Activated CD4-positive, CD25-positive, alpha-beta regulatory T cell treated with anti-CD3 and anti-CD28 coated beads, Interleukin-2, amount 50 U/mL, for 72 hours (primary cell): ENCODE results near the gene PROC.

Experiments used
- DNase-seq: peaks from one replicate; pipeline ENCODE4 v3.0.0; 2021

Gene PROC

GRCh38 chr2:127414638-127415592, 3.3 kb upstream of the PROC start:
- DNase-seq, result no peak

DNA sequence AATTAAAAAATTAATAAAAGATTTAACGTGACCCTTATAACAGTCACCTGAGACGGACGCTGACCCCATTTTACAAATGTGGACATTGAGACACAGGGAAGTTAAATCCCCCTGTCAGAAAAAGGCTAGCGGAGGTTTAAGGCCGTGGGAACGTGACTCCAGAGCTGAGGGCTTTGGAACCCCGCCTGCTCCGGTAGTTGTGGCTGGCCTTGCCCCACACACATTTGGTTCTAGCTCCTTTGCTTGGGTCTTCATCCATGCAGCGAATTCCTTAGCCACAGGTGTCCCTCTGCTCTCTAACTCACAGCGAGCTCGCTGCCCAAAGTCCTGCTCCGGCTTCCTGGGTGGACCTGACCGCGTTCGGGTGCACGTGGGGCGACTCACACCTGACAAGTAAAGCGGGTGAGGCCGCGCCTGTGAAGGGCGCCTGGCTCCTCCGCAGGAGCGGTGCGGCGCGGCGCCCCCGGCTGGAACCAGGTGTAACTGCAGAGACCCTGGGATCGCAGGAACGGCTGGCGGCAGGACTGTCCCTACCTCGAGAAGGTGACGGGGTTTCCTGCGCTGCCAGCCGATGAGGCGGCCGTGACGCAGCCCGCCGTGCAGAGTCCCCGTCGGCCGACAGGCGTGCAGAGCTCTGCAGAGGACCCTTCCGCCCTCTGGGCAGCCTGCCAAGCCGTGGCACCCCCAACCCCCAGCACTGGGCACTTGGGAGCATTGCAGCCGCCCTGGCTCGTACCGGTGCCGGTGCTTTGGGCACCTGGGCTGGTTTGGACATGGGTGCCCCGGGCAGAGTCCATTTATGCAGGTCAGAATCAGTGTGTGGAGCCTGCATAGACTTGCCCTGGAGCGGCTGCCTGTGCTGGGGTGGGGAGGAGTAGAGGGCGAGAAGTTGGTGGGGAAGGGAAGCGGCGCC, 2.4 kb upstream of the PROC start:
- peak; percentile 79 for DNase-seq

- no peak for DNase-seq
Observed at GRCh38 chr2:127416506-127417001, 1.7 kb upstream of the PROC start.

- no peak for DNase-seq
Observed at GRCh38 chr2:127417406-127417805, 821 bp upstream of the PROC start.

GRCh38 chr2:127419112-127419430, 844 bp downstream of the PROC start:
- DNase-seq, result no peak

DNA sequence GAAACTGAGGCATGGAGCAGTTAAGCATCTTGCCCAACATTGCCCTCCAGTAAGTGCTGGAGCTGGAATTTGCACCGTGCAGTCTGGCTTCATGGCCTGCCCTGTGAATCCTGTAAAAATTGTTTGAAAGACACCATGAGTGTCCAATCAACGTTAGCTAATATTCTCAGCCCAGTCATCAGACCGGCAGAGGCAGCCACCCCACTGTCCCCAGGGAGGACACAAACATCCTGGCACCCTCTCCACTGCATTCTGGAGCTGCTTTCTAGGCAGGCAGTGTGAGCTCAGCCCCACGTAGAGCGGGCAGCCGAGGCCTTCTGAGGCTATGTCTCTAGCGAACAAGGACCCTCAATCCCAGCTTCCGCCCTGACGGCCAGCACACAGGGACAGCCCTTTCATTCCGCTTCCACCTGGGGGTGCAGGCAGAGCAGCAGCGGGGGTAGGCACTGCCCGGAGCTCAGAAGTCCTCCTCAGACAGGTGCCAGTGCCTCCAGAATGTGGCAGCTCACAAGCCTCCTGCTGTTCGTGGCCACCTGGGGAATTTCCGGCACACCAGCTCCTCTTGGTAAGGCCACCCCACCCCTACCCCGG, 1.3 kb downstream of the PROC start:
- DNase-seq, result no peak

DNA sequence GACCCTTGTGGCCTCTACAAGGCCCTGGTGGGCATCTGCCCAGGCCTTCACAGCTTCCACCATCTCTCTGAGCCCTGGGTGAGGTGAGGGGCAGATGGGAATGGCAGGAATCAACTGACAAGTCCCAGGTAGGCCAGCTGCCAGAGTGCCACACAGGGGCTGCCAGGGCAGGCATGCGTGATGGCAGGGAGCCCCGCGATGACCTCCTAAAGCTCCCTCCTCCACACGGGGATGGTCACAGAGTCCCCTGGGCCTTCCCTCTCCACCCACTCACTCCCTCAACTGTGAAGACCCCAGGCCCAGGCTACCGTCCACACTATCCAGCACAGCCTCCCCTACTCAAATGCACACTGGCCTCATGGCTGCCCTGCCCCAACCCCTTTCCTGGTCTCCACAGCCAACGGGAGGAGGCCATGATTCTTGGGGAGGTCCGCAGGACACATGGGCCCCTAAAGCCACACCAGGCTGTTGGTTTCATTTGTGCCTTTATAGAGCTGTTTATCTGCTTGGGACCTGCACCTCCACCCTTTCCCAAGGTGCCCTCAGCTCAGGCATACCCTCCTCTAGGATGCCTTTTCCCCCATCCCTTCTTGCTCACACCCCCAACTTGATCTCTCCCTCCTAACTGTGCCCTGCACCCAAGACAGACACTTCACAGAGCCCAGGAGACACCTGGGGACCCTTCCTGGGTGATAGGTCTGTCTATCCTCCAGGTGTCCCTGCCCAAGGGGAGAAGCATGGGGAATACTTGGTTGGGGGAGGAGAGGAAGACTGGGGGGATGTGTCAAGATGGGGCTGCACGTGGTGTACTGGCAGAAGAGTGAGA, 2.0 kb downstream of the PROC start:
- DNase-seq, result no peak

DNA sequence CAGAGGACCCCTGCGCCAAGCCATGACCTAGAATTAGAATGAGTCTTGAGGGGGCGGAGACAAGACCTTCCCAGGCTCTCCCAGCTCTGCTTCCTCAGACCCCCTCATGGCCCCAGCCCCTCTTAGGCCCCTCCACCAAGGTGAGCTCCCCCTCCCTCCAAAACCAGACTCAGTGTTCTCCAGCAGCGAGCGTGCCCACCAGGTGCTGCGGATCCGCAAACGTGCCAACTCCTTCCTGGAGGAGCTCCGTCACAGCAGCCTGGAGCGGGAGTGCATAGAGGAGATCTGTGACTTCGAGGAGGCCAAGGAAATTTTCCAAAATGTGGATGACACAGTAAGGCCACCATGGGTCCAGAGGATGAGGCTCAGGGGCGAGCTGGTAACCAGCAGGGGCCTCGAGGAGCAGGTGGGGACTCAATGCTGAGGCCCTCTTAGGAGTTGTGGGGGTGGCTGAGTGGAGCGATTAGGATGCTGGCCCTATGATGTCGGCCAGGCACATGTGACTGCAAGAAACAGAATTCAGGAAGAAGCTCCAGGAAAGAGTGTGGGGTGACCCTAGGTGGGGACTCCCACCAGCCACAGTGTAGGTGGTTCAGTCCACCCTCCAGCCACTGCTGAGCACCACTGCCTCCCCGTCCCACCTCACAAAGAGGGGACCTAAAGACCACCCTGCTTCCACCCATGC, 3.0 kb downstream of the PROC start:
- DNase-seq, result no peak

DNA sequence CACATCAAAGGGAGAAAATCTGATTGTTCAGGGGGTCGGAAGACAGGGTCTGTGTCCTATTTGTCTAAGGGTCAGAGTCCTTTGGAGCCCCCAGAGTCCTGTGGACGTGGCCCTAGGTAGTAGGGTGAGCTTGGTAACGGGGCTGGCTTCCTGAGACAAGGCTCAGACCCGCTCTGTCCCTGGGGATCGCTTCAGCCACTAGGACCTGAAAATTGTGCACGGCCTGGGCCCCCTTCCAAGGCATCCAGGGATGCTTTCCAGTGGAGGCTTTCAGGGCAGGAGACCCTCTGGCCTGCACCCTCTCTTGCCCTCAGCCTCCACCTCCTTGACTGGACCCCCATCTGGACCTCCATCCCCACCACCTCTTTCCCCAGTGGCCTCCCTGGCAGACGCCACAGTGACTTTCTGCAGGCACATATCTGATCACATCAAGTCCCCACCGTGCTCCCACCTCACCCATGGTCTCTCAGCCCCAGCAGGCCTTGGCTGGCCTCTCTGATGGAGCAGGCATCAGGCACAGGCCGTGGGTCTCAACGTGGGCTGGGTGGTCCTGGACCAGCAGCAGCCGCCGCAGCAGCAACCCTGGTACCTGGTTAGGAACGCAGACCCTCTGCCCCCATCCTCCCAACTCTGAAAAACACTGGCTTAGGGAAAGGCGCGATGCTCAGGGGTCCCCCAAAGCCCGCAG, 3.8 kb downstream of the PROC start:
- no peak for DNase-seq

GRCh38 chr2:127422559-127423477, 4.6 kb downstream of the PROC start:
- DNase-seq, result no peak

DNA sequence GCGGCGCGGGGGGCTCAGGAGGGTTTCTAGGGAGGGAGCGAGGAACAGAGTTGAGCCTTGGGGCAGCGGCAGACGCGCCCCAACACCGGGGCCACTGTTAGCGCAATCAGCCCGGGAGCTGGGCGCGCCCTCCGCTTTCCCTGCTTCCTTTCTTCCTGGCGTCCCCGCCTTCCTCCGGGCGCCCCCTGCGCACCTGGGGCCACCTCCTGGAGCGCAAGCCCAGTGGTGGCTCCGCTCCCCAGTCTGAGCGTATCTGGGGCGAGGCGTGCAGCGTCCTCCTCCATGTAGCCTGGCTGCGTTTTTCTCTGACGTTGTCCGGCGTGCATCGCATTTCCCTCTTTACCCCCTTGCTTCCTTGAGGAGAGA, 5.2 kb downstream of the PROC start:
- DNase-seq, result no peak

DNA sequence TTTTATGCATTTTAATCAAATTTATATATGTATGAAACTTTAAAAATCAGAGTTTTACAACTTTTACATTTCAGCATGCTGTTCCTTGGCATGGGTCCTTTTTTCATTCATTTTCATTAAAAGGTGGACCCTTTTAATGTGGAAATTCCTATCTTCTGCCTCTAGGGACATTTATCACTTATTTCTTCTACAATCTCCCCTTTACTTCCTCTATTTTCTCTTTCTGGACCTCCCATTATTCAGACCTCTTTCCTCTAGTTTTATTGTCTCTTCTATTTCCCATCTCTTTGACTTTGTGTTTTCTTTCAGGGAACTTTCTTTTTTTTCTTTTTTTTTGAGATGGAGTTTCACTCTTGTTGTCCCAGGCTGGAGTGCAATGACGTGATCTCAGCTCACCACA, 5.7 kb downstream of the PROC start:
- no peak for DNase-seq

GRCh38 chr2:127424598-127425520, 6.6 kb downstream of the PROC start:
- no peak for DNase-seq

- DNase-seq, result no peak
Observed at GRCh38 chr2:127425540-127426490, 7.6 kb downstream of the PROC start.

DNA sequence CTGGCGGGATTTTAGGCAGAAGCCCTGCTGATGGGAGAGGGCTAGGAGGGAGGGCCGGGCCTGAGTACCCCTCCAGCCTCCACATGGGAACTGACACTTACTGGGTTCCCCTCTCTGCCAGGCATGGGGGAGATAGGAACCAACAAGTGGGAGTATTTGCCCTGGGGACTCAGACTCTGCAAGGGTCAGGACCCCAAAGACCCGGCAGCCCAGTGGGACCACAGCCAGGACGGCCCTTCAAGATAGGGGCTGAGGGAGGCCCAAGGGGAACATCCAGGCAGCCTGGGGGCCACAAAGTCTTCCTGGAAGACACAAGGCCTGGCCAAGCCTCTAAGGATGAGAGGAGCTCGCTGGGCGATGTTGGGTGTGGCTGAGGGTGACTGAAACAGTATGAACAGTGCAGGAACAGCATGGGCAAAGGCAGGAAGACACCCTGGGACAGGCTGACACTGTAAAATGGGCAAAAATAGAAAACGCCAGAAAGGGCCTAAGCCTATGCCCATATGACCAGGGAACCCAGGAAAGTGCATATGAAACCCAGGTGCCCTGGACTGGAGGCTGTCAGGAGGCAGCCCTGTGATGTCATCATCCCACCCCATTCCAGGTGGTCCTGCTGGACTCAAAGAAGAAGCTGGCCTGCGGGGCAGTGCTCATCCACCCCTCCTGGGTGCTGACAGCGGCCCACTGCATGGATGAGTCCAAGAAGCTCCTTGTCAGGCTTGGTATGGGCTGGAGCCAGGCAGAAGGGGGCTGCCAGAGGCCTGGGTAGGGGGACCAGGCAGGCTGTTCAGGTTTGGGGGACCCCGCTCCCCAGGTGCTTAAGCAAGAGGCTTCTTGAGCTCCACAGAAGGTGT, 8.5 kb downstream of the PROC start:
- no peak for DNase-seq

DNA sequence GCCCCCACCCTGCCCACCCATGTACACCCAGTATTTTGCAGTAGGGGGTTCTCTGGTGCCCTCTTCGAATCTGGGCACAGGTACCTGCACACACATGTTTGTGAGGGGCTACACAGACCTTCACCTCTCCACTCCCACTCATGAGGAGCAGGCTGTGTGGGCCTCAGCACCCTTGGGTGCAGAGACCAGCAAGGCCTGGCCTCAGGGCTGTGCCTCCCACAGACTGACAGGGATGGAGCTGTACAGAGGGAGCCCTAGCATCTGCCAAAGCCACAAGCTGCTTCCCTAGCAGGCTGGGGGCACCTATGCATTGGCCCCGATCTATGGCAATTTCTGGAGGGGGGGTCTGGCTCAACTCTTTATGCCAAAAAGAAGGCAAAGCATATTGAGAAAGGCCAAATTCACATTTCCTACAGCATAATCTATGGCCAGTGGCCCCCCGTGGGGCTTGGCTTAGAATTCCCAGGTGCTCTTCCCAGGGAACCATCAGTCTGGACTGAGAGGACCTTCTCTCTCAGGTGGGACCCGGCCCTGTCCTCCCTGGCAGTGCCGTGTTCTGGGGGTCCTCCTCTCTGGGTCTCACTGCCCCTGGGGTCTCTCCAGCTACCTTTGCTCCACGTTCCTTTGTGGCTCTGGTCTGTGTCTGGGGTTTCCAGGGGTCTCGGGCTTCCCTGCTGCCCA, 9.3 kb downstream of the PROC start:
- DNase-seq, result no peak
